Natural killer cell treated with Interleukin-12 subunit alpha and Interleukin-12 subunit beta and Interleukin-15 and Interleukin-18, amount 100 ng/mL, for 72 hours (primary cell): ENCODE data around the gene ISG20. TPM values are rescaled to one million over a fixed set of nuclear protein-coding genes. Genes with fewer than 3 reads are reported as not detected.
A peak's percentile ranks its signal among the peaks of the same experiment; 100 is the strongest.

Experiments used
- ATAC-seq, 2 donors: fragments of 150-1000 bp; cut with Tn5 transposase in 1 of 2; sonication (Bioruptor Pico), chemical (Tn5 transposase) in 1 of 2; 2 replicates each; pipeline ENCODE4 v1.10.0; 2021
- DNase-seq: peaks from one replicate; pipeline ENCODE4 v3.0.0; 2022; ENCODE audit warnings: low spot score
- H3K27ac Mint-ChIP-seq, 2 donors: 1 replicate in 1 of 2; 2 replicates in 1 of 2; pipeline ENCODE4 v1.8.0; 2022; ENCODE audit warnings: mixed read lengths in 2 of 2, mild to moderate bottlenecking in 1 of 2, moderate library complexity in 1 of 2
- H3K27me3 Mint-ChIP-seq, 2 donors: 1 replicate in 1 of 2; 2 replicates in 1 of 2; pipeline ENCODE4 v1.8.0; 2022; ENCODE audit warnings: mixed read lengths in 2 of 2
- H3K36me3 Mint-ChIP-seq: one replicate; pipeline ENCODE4 v1.8.0; 2022; ENCODE audit warnings: mixed read lengths
- H3K4me1 Mint-ChIP-seq, 2 donors: 1 replicate in 1 of 2; 2 replicates in 1 of 2; pipeline ENCODE4 v1.8.0; 2022; ENCODE audit warnings: low read depth in 2 of 2, mixed read lengths in 2 of 2, mild to moderate bottlenecking in 1 of 2
- H3K4me3 Mint-ChIP-seq: one replicate; pipeline ENCODE4 v1.8.0; 2022; ENCODE audit warnings: mixed read lengths
- H3K9me3 Mint-ChIP-seq: 2 replicates; pipeline ENCODE4 v1.8.0; 2022; ENCODE audit warnings: mixed read lengths
- total RNA-seq, 2 donors: library from RNA; stranded (reverse); gene quantifications; one replicate each; pipeline ENCODE4 v1.2.3, GENCODE V29; 2022

ISG20 gene
- total RNA-seq, 2 donors from 2014 or later = 21.8 to 30.2 TPM

DNA sequence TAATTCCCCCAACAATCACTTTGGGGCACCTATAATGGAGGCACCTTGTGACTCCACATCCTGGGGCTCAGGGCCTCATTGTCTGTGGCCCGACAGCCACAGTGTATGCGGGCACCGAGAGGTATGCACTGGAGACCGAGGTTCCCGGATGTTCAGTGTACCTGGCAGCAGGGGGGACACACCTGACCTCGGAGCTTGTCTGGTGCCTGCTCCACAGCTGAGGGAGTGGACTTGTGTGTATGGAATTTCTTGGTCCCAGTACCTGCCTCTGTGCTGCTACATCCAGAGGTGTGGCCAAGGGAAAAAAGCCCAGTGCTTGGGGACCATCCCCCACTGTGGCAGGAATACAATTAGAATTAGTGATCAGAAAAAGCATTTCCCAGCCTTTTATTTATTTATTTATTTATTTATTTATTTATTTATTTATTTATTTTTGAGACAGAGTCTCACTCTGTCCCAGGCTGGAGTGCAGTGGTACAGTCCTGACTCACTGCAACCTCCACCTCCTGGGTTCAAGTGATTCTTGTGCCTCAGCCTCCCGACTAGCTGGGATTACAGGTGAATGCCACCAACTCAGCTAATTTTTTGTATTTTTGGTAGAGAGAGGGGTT is 26.5 kb upstream of the ISG20 start:
- H3K4me3 Mint-ChIP-seq = no peak overlapping the region
- ATAC-seq (peak in 1 of 2 donors; percentile 40), DNase-seq (no peak)
- H3K4me1 Mint-ChIP-seq = peaks cover 0 to 4% of the 10 kb centered on the region in 2 donors
- H3K9me3 Mint-ChIP-seq = no peaks in the 10 kb centered on the region
- H3K36me3 Mint-ChIP-seq = peaks cover 1% of the 10 kb centered on the region
- H3K27ac Mint-ChIP-seq = no peak overlapping the region
- peaks cover 39 to 50% of the 10 kb centered on the region in 2 donors for H3K27me3 Mint-ChIP-seq

DNA sequence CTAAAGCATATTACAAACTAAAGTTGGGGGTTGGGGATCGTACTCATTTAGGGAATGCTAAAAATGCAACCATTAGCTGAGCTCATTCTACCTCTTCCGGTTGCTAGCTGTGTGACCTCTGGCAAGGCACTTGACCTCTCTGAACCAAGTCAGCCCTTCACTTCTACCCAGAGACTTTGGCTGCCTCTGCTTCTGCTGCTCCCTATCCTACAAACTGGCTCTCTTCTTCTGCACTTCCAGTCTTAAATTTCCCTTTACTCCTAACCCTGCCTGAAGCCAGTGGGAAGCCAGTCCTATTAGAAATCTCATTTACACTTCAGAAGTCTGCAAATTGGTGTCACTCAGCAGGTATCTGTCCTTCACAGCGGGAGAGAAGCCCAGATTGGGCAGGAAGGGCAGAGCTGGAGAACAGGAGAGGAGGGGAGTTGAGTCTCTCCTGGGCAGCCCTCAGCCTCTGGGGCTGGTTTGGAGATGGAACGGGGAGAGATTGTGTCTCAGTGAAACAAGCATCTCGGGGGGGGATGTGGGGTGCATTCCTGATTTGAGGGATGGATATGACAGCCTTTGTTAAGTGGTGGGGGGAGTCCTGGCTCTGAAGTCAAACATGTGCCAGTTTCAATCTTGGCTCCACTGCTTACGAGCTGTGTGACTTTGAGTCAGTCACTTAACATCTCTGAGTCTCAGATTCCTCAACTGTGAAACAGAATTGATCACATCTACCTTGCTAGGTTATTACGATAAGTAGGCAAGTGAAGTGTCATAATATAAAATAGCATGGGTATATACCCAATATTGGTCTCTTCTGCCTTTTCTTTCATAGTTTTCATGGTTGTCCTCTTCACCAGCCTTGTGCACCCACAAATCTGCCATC is 25.5 kb upstream of the ISG20 start:
- H3K36me3 Mint-ChIP-seq = no peaks in the 10 kb centered on the region
- H3K4me3 Mint-ChIP-seq = no peak overlapping the region
- H3K4me1 Mint-ChIP-seq = peaks cover 0 to 4% of the 10 kb centered on the region in 2 donors
- ATAC-seq (peak in 1 of 2 donors; percentile 60), DNase-seq (no peak)
- H3K27me3 Mint-ChIP-seq = peaks cover 30 to 49% of the 10 kb centered on the region in 2 donors
- no peak overlapping the region for H3K27ac Mint-ChIP-seq
- H3K9me3 Mint-ChIP-seq = no peaks in the 10 kb centered on the region

DNA sequence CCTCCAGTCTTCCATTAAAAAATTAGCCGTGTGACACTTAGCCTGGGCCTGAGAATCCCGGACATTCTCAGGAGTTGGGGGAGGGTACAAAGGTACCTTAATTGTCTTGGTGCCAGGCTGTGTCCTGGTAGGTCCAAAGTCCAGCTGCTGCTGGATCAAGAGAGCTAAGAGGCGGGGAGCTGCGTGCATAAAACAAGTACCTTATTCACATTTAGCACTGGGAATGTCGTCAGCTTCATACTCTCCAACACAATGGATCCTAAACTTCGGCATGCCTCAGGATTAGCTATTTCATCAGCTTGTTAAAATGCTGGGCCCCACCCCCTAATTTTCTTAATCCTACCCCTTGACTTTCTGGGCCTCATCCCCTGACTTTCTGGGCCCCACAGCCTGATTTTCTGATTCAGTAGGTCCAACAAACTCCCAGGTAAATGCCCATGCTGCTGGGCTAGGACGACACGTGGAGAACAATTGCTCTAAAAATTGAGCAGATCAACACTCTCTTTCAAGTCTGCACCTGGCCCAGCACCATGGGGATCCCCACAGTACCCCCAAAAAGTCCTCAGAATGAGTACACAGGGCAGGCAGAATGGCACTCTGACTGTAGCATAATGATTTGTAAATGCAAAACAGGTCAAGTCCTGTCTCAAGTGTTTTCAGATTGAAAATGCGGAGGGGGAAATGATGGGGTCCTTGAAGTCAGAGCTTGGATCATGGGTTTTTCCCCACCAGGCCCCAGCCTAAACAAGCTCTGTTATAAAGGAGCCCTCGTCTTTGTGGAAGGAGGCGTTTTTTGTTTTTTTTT is 23.3 kb upstream of the ISG20 start:
- Mint-ChIP-seq H3K27ac (no peak overlapping the region), H3K4me1 (peaks cover 0 to 6% of the 10 kb centered on the region in 2 donors), H3K9me3 (no peaks in the 10 kb centered on the region), H3K27me3 (peaks cover 18 to 37% of the 10 kb centered on the region in 2 donors), H3K36me3 (no peaks in the 10 kb centered on the region), H3K4me3 (no peak overlapping the region)
- no peak for ATAC-seq
- no peak for DNase-seq

DNA sequence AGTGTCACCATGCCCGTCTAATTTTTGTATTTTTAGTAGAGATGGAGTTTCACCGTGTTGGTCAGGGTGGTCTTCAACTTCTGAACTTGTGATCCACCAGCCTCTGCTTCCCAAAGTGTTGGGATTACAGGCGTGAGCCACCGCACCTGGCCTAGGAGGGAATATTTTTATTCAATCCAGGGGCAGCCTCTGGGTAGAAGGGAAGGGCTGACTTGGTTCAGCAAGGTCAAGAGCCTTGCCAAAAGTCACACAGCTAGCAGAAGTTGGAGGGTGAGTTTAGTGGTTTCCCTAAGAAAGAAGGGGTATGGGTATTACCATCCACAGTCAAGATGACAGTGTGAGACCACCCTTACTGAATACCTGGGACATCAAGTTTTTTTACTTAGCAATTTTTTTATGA is 22.6 kb upstream of the ISG20 start:
- H3K9me3 Mint-ChIP-seq = no peaks in the 10 kb centered on the region
- no peak overlapping the region for H3K4me3 Mint-ChIP-seq
- no peaks in the 10 kb centered on the region for H3K36me3 Mint-ChIP-seq
- peaks cover 16 to 32% of the 10 kb centered on the region in 2 donors for H3K27me3 Mint-ChIP-seq
- no peak overlapping the region for H3K27ac Mint-ChIP-seq
- H3K4me1 Mint-ChIP-seq = peaks cover 6 to 11% of the 10 kb centered on the region in 2 donors
- no peak for DNase-seq
- no peak for ATAC-seq

GRCh38 chr15:88617031-88617722 is 21.6 kb upstream of the ISG20 start:
- H3K36me3 Mint-ChIP-seq = peaks cover 3% of the 10 kb centered on the region
- no peak for ATAC-seq
- no peak overlapping the region for H3K27ac Mint-ChIP-seq
- H3K27me3 Mint-ChIP-seq = peaks cover 16 to 28% of the 10 kb centered on the region in 2 donors
- H3K9me3 Mint-ChIP-seq = no peaks in the 10 kb centered on the region
- DNase-seq = no peak
- H3K4me3 Mint-ChIP-seq = no peak overlapping the region
- H3K4me1 Mint-ChIP-seq = peaks cover 11 to 18% of the 10 kb centered on the region in 2 donors

DNA sequence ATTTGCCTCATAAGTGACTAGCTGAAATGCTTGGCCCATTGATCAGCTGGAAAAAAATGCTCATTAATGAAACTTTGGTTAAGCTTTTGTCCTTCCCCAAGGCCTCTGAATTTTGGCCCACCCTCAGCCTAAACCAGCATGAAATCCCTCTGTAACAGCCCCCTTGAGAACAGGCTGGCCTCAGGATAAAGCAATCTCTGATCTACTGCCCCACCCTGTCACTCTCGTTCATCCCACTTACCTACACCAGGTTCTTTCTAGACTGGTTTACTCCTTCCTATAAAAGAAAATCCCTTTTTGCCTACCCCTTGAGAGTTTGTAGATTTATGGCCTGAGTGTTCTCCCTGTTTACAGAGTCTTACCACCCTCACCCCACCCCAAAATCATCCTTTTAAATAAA is 21.0 kb upstream of the ISG20 start:
- H3K9me3 Mint-ChIP-seq = no peaks in the 10 kb centered on the region
- DNase-seq = no peak
- peaks cover 16 to 27% of the 10 kb centered on the region in 2 donors for H3K27me3 Mint-ChIP-seq
- no peak overlapping the region for H3K4me3 Mint-ChIP-seq
- peaks cover 7% of the 10 kb centered on the region for H3K36me3 Mint-ChIP-seq
- H3K27ac Mint-ChIP-seq = no peak overlapping the region
- peaks cover 17 to 24% of the 10 kb centered on the region in 2 donors for H3K4me1 Mint-ChIP-seq
- no peak for ATAC-seq

GRCh38 chr15:88618686-88619085 is 20.1 kb upstream of the ISG20 start:
- H3K9me3 Mint-ChIP-seq = no peaks in the 10 kb centered on the region

GRCh38 chr15:88619796-88620195 is 19.0 kb upstream of the ISG20 start:
- peak overlapping the region in 1 of 2 donors; percentile 34 for H3K27ac Mint-ChIP-seq
- ATAC-seq (no peak), DNase-seq (no peak)
- H3K4me1 Mint-ChIP-seq = peaks cover 34 to 40% of the 10 kb centered on the region in 2 donors
- peaks cover 8 to 12% of the 10 kb centered on the region in 2 donors for H3K27me3 Mint-ChIP-seq
- peaks cover 7% of the 10 kb centered on the region for H3K36me3 Mint-ChIP-seq
- no peak overlapping the region for H3K4me3 Mint-ChIP-seq
- H3K9me3 Mint-ChIP-seq = no peaks in the 10 kb centered on the region

More at GRCh38 chr15:88618686-88619085, 20.1 kb upstream of the ISG20 start:
- no peak overlapping the region for H3K27ac Mint-ChIP-seq
- H3K4me3 Mint-ChIP-seq = no peak overlapping the region
- ATAC-seq = no peak
- H3K4me1 Mint-ChIP-seq = peaks cover 26 to 29% of the 10 kb centered on the region in 2 donors
- H3K36me3 Mint-ChIP-seq = peaks cover 7% of the 10 kb centered on the region
- H3K27me3 Mint-ChIP-seq = peaks cover 8 to 21% of the 10 kb centered on the region in 2 donors
- DNase-seq = no peak

DNA sequence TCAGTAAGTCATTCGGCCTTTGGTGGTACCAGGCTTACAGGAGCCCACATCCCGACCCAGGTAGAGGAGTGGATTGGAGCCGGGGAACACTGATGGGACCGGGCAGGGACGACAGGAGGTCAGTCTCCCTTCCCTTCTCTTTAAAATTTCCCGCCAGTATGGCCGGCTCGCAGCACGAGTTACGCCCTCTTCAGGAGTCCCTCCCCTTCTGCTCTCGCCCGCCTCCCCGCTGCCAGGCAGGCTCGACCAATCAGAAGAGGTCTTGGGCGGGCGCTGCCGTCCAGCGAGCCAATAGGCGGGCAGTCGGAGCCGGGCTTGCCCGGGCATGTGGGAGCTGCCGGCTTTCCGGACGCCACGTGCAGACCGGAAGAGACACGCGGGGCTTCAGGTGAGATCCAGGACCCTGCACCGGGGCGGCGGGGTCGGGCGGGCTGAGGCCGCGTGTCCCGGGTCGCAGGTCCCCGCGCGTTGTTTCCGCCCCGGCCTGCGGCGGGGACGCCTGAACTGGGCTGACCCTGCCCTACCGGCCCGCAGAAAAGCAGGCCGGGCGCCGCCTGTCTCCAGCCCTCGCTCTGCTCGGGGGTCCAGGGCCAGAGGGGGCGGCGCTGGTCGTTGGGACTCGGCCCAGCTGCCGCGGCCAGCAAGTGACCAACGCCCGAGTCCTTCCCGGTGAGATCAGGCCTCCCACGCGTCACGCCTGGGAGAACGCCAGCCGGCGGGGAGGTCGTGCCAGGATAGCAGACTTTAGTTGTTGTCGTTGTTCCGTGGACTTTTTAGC is 17.6 kb upstream of the ISG20 start, which contains the start of gene AEN:
Gene AEN (plus strand): TSS at position 346 of the 778 bp plus-strand sequence. CDS start 4,870 bp downstream, outside the sequence.
- peak within 1 kb of the TSS; percentile 93 to 98 for H3K27ac Mint-ChIP-seq
- peaks cover 7% of the 10 kb centered on the region for H3K36me3 Mint-ChIP-seq
- peak within 1 kb of the TSS; percentile 92 for H3K4me3 Mint-ChIP-seq
- peak; percentile 96 to 98 for ATAC-seq
- H3K4me1 Mint-ChIP-seq = peaks cover 34 to 43% of the 10 kb centered on the region in 2 donors
- H3K9me3 Mint-ChIP-seq = no peaks in the 10 kb centered on the region
- peaks cover 8 to 12% of the 10 kb centered on the region in 2 donors for H3K27me3 Mint-ChIP-seq
- DNase-seq = peak; percentile 97

DNA sequence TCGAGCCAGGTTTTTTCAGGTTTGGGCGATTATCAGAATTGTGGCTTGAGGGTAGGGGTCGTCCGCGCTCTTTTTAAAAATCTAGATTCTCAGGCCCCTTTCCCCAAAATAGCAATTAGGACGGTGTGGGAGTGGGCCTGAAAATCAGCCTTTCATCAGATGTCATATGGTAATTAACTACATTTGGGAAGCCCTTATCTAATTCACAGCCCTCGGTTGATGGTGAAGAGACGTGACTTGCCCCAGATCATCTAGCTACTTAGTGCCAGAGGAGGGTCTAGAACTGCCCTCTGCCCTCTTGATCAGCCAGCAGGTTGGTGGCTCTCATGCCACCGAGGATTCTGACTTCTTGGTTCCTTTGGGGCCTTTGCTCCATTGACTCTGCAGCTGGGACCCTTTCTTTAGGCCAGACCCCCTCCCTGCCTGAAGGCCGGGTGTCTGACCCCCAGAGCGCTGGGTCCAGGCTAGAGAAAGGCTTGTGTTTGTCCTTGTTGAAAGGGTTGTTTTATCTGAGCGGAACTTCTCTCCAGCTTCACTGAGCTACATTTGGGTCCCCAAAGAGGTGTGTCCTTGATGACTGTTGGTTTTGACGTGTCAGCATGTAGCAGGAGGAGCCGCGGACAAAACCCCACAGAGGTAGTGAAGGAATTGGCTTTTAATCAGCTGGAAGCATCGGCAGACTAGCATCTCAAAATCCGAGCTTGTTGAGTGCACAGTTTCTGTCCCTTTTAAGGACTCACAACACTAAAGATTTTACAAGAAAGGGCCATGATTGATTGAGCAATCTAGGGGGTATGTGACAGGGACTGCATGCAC is 16.8 kb upstream of the ISG20 start:
- H3K9me3 Mint-ChIP-seq = no peaks in the 10 kb centered on the region
- DNase-seq = no peak
- ATAC-seq = peak in 1 of 2 donors; percentile 39
- peak overlapping the region; percentile 93 to 98 for H3K27ac Mint-ChIP-seq
- peaks cover 7% of the 10 kb centered on the region for H3K36me3 Mint-ChIP-seq
- peaks cover 8 to 12% of the 10 kb centered on the region in 2 donors for H3K27me3 Mint-ChIP-seq
- H3K4me3 Mint-ChIP-seq = peak overlapping the region; percentile 92
- peaks cover 35 to 44% of the 10 kb centered on the region in 2 donors for H3K4me1 Mint-ChIP-seq

DNA sequence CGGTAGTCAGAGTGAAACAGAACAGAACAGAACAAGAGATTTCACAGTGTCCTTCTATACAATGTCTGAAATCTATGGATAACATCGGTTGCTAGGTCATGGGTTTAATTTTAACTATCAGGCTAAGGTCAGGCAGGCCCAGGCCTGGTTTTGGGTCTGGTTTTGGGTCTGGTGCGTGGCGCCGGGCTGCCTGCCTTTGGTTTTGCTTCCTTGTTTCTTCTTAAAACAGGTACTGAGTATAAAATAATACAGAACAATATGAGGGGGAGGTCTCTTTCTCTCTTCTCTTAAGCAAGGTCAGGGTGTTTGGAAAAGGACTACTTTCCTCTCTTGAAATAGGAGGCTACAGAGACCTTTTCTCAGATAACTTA is 16.2 kb upstream of the ISG20 start:
- Mint-ChIP-seq H3K36me3 (peaks cover 12% of the 10 kb centered on the region), H3K4me3 (peak overlapping the region; percentile 92), H3K4me1 (peaks cover 40 to 50% of the 10 kb centered on the region in 2 donors), H3K27me3 (peaks cover 8 to 11% of the 10 kb centered on the region in 2 donors), H3K9me3 (no peaks in the 10 kb centered on the region), H3K27ac (peak overlapping the region; percentile 93 to 98)
- no peak for DNase-seq
- ATAC-seq = peak; percentile 31 to 44

GRCh38 chr15:88623061-88623460 is 15.8 kb upstream of the ISG20 start:
- peaks cover 6 to 8% of the 10 kb centered on the region in 2 donors for H3K27me3 Mint-ChIP-seq
- H3K4me1 Mint-ChIP-seq = peaks cover 45 to 54% of the 10 kb centered on the region in 2 donors
- peaks cover 14% of the 10 kb centered on the region for H3K36me3 Mint-ChIP-seq
- H3K9me3 Mint-ChIP-seq = no peaks in the 10 kb centered on the region
- ATAC-seq (peak; percentile 54 to 64), DNase-seq (no peak)
- peak overlapping the region; percentile 93 to 98 for H3K27ac Mint-ChIP-seq
- peak overlapping the region; percentile 92 for H3K4me3 Mint-ChIP-seq
